Endodermal cell (in vitro differentiated cells): ENCODE data around the gene HRNR. TPM values are rescaled to one million over a fixed set of nuclear protein-coding genes. Genes with fewer than 3 reads are reported as not detected.

Source experiments
- DNase-seq: peaks from one replicate; pipeline ENCODE4 v3.0.0-alpha.2; 2017
- H3K27ac ChIP-seq: 2 replicates; pipeline ENCODE4 v1.5.1; 2013; ENCODE audit warnings: mild to moderate bottlenecking, low read depth, low read length, moderate library complexity
- H3K27me3 ChIP-seq: 2 replicates; pipeline ENCODE4 v1.6.1; 2013; ENCODE audit warnings: mild to moderate bottlenecking, low read length, moderate library complexity; ENCODE audit not compliant: insufficient read depth, control insufficient read depth, poor library complexity, severe bottlenecking
- H3K36me3 ChIP-seq: 2 replicates; pipeline ENCODE4 v1.7.0; 2013; ENCODE audit warnings: mild to moderate bottlenecking, low read length, moderate library complexity; ENCODE audit not compliant: control insufficient read depth, insufficient read depth
- H3K4me1 ChIP-seq: one replicate; pipeline ENCODE4 v1.7.0; 2013; ENCODE audit warnings: low read length; ENCODE audit not compliant: control insufficient read depth, insufficient read depth
- H3K4me3 ChIP-seq: 2 replicates; pipeline ENCODE4 v1.5.1; 2013; ENCODE audit warnings: mild to moderate bottlenecking, low read length, moderate library complexity
- H3K9ac ChIP-seq: 2 replicates; pipeline ENCODE4 v1.6.1; 2013; ENCODE audit warnings: mild to moderate bottlenecking, low read length, moderate library complexity; ENCODE audit not compliant: poor library complexity, severe bottlenecking; ENCODE audit errors: extremely low read depth
- H3K9me3 ChIP-seq: 2 replicates; pipeline ENCODE4 v1.6.1; 2013; ENCODE audit warnings: mild to moderate bottlenecking, low read length, moderate library complexity; ENCODE audit not compliant: control insufficient read depth
- H3K27ac Mint-ChIP-seq: 2 replicates; pipeline ENCODE4 v1.8.0; 2020; ENCODE audit warnings: mixed read lengths
- H3K27me3 Mint-ChIP-seq: 2 replicates; pipeline ENCODE4 v1.8.0; 2021; ENCODE audit warnings: mild to moderate bottlenecking, mixed read lengths; ENCODE audit not compliant: insufficient read depth
- H3K36me3 Mint-ChIP-seq: 2 replicates; pipeline ENCODE4 v1.8.0; 2020; ENCODE audit warnings: low read depth, mixed read lengths
- H3K4me1 Mint-ChIP-seq: 2 replicates; pipeline ENCODE4 v1.8.0; 2020; ENCODE audit warnings: mixed read lengths
- H3K4me3 Mint-ChIP-seq: 2 replicates; pipeline ENCODE4 v1.8.0; 2020; ENCODE audit warnings: mild to moderate bottlenecking, moderate library complexity, mixed read lengths
- H3K9me3 Mint-ChIP-seq: 2 replicates; pipeline ENCODE4 v1.8.0; 2020; ENCODE audit warnings: mild to moderate bottlenecking, mixed read lengths
- total RNA-seq, 2 donors: library from RNA; stranded (reverse); fragmentation: NEBNext Ultra II Directional in 1 of 2; extraction: Animal tissue kit (Norgen Biotek cat#: 25700) in 1 of 2; gene quantifications; 2 replicates in 1 of 2; 3 replicates in 1 of 2; pipeline ENCODE4 v1.2.1, GENCODE V29; 2021
- TF ChIP-seq, protein P1 (sequence below): fragments of 200-600 bp; sonication (generic); conservative IDR thresholded peaks from 2 replicates; pipeline ENCODE4 v1.5.0; 2021; ENCODE audit warnings: antibody characterized with exemption, mild to moderate bottlenecking

The HRNR gene
- total RNA-seq, 2 donors from 2014 or later = not detected

DNA sequence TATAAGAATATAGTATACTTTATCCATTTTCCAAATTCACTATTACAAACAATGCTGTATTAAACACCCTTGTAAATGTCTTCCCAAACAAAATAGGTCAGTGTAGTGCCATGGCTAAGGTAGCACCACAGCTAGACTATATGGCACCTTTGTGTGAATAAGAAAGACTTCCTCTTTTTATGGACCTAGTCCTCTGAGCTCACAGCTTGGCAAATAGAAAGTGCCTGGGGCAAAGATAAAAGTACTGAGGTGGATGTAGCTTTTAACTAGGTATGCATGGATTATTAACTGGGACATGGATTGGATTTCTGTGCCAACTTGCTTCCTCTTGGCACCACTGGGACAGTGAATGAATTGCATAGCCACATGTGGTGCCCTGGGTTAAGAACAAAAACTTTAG lies 25.0 kb downstream of the HRNR start:
- Histone ChIP-seq H3K9ac (no peak overlapping the region), H3K36me3 (no peaks in the 10 kb centered on the region), H3K4me1 (no peaks in the 10 kb centered on the region), H3K27me3 (no peaks in the 10 kb centered on the region), H3K27ac (no peak overlapping the region), H3K9me3 (peaks cover 30% of the 10 kb centered on the region), H3K4me3 (no peak overlapping the region)
- Mint-ChIP-seq H3K4me3 (no peak overlapping the region), H3K4me1 (no peaks in the 10 kb centered on the region), H3K27ac (no peak overlapping the region), H3K9me3 (peaks cover 73% of the 10 kb centered on the region), H3K36me3 (no peaks in the 10 kb centered on the region), H3K27me3 (no peaks in the 10 kb centered on the region)
- TF ChIP-seq, protein P1, sequence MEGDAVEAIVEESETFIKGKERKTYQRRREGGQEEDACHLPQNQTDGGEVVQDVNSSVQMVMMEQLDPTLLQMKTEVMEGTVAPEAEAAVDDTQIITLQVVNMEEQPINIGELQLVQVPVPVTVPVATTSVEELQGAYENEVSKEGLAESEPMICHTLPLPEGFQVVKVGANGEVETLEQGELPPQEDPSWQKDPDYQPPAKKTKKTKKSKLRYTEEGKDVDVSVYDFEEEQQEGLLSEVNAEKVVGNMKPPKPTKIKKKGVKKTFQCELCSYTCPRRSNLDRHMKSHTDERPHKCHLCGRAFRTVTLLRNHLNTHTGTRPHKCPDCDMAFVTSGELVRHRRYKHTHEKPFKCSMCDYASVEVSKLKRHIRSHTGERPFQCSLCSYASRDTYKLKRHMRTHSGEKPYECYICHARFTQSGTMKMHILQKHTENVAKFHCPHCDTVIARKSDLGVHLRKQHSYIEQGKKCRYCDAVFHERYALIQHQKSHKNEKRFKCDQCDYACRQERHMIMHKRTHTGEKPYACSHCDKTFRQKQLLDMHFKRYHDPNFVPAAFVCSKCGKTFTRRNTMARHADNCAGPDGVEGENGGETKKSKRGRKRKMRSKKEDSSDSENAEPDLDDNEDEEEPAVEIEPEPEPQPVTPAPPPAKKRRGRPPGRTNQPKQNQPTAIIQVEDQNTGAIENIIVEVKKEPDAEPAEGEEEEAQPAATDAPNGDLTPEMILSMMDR = no peak
- DNase-seq = no peak

- Mint-ChIP-seq H3K27me3 (no peaks in the 10 kb centered on the region), H3K4me3 (no peak overlapping the region), H3K27ac (no peak overlapping the region), H3K36me3 (no peaks in the 10 kb centered on the region), H3K9me3 (peaks cover 66% of the 10 kb centered on the region), H3K4me1 (no peaks in the 10 kb centered on the region)
- Histone ChIP-seq H3K27ac (no peak overlapping the region), H3K4me1 (no peaks in the 10 kb centered on the region), H3K9ac (no peak overlapping the region), H3K27me3 (no peaks in the 10 kb centered on the region), H3K9me3 (peaks cover 15% of the 10 kb centered on the region), H3K4me3 (no peak overlapping the region), H3K36me3 (no peaks in the 10 kb centered on the region)
- TF ChIP-seq, protein P1 = no peak
- no peak for DNase-seq
These were observed 26.5 kb downstream of the HRNR start for GRCh38 chr1:152197361-152197941.

- H3K27me3 ChIP-seq = no peaks in the 10 kb centered on the region
- H3K4me1 ChIP-seq = no peaks in the 10 kb centered on the region
- no peaks in the 10 kb centered on the region for H3K36me3 ChIP-seq
- Mint-ChIP-seq H3K4me1 (no peaks in the 10 kb centered on the region), H3K9me3 (peaks cover 23% of the 10 kb centered on the region), H3K27me3 (no peaks in the 10 kb centered on the region), H3K4me3 (no peak overlapping the region), H3K36me3 (no peaks in the 10 kb centered on the region), H3K27ac (no peak overlapping the region)
- H3K9me3 ChIP-seq = no peaks in the 10 kb centered on the region
- no peak for DNase-seq
- TF ChIP-seq, protein P1 = no peak
- no peak overlapping the region for H3K9ac ChIP-seq
- H3K4me3 ChIP-seq = no peak overlapping the region
- H3K27ac ChIP-seq = no peak overlapping the region
These were observed 32.3 kb downstream of the HRNR start for GRCh38 chr1:152191711-152192110.
